ENCODE results near the gene ATG4A. TPM values are rescaled to one million over a fixed set of nuclear protein-coding genes. Genes with fewer than 3 reads are reported as not detected.

Gene ATG4A
- polyA plus RNA-seq, 3 donors = 6.6 to 16.8 (median 16.6) TPM

GRCh38 chrX:108091878-108092291 is 307 bp downstream of the ATG4A start:
- no peaks in the 10 kb centered on the region for H3K27me3 Mint-ChIP-seq (ENCODE audit: low read depth in 3 of 3)
- DNase-seq = peak in 2 of 3 donors; percentile 0 to 3
- no peak overlapping the region for H3K27ac Mint-ChIP-seq
- Histone ChIP-seq H3K36me3 (replicated peaks in 1 of 2; ENCODE audit: control insufficient read depth in 1 of 2, insufficient read depth in 2 of 2, low read length in 2 of 2) (peaks cover 5 to 13% of the 10 kb centered on the region in 2 donors), H2AFZ (ENCODE audit: insufficient read depth, low read depth, low read length, poor library complexity, severe bottlenecking) (peak overlapping the region; percentile 84), H3K4me2 (replicated peaks; ENCODE audit: extremely low read depth, low read length, poor library complexity, severe bottlenecking) (peak overlapping the region; percentile 70), H3K79me2 (ENCODE audit: insufficient read depth, low read length) (peaks cover 13% of the 10 kb centered on the region), H3K9me3 (replicated peaks in 1 of 2; ENCODE audit: control insufficient read depth in 1 of 2, insufficient read depth in 1 of 2, low read length in 2 of 2) (no peaks in the 10 kb centered on the region), H3K27ac (ENCODE audit: low read depth in 1 of 2, low read length in 2 of 2) (peak overlapping the region; percentile 25 to 82), H3K27me3 (ENCODE audit: control insufficient read depth in 2 of 2, insufficient read depth in 2 of 2, low read length in 2 of 2) (no peaks in the 10 kb centered on the region), H3K4me3 (replicated peaks in 1 of 3; ENCODE audit: low read depth in 2 of 3, low read length in 3 of 3) (peak overlapping the region; percentile 63 to 81 (median 76)), H4K20me1 (ENCODE audit: insufficient read depth, low read length) (no peaks in the 10 kb centered on the region), H3K4me1 (ENCODE audit: control insufficient read depth in 1 of 2, insufficient read depth in 2 of 2, low read length in 2 of 2) (peaks cover 10 to 17% of the 10 kb centered on the region in 2 donors), H3K9ac (ENCODE audit: insufficient read depth, low read length, poor library complexity, severe bottlenecking) (peak overlapping the region; percentile 73)
- intact Hi-C loops (cut with micrococcal nuclease) = no loop called here
- peaks cover 3 to 8% of the 10 kb centered on the region in 2 donors for H3K36me3 Mint-ChIP-seq
- H3K9me3 Mint-ChIP-seq = no peaks in the 10 kb centered on the region
- WGBS (ENCODE audit: insufficient coverage) = 3% methylated on average over 11 of the region's 15 CpGs
- TF ChIP-seq CTCF (IDR thresholded peaks at IDR 0.05) = no peak
- no peak overlapping the region for H3K4me3 Mint-ChIP-seq
- peaks cover 5% of the 10 kb centered on the region for H3K4me1 Mint-ChIP-seq

- H3K4me2 ChIP-seq (replicated peaks; ENCODE audit: extremely low read depth, low read length, poor library complexity, severe bottlenecking) = no peak overlapping the region
- H3K9me3 ChIP-seq (replicated peaks in 1 of 2; ENCODE audit: control insufficient read depth in 1 of 2, insufficient read depth in 1 of 2, low read length in 2 of 2) = no peaks in the 10 kb centered on the region
- no peaks in the 10 kb centered on the region for H3K27me3 ChIP-seq (ENCODE audit: control insufficient read depth in 2 of 2, insufficient read depth in 2 of 2, low read length in 2 of 2)
- no CpG with 5 or more reads among the region's 2 CpGs for WGBS (ENCODE audit: insufficient coverage)
- H3K27ac ChIP-seq (ENCODE audit: low read depth in 1 of 2, low read length in 2 of 2) = no peak overlapping the region
- H3K36me3 ChIP-seq (replicated peaks in 1 of 2; ENCODE audit: control insufficient read depth in 1 of 2, insufficient read depth in 2 of 2, low read length in 2 of 2) = no peaks in the 10 kb centered on the region
- H3K9ac ChIP-seq (ENCODE audit: insufficient read depth, low read length, poor library complexity, severe bottlenecking) = no peak overlapping the region
- Mint-ChIP-seq H3K36me3 (peaks cover 0 to 2% of the 10 kb centered on the region in 2 donors), H3K27me3 (ENCODE audit: low read depth in 3 of 3) (no peaks in the 10 kb centered on the region), H3K4me3 (no peak overlapping the region), H3K4me1 (peaks cover 2% of the 10 kb centered on the region), H3K27ac (no peak overlapping the region), H3K9me3 (no peaks in the 10 kb centered on the region)
- intact Hi-C loops (cut with micrococcal nuclease) = no loop called here
- H4K20me1 ChIP-seq (ENCODE audit: insufficient read depth, low read length) = no peaks in the 10 kb centered on the region
- DNase-seq = no peak
- no peaks in the 10 kb centered on the region for H3K79me2 ChIP-seq (ENCODE audit: insufficient read depth, low read length)
- peaks cover 0 to under 1% of the 10 kb centered on the region in 2 donors for H3K4me1 ChIP-seq (ENCODE audit: control insufficient read depth in 1 of 2, insufficient read depth in 2 of 2, low read length in 2 of 2)
- H2AFZ ChIP-seq (ENCODE audit: insufficient read depth, low read depth, low read length, poor library complexity, severe bottlenecking) = no peak overlapping the region
- no peak for TF ChIP-seq CTCF (IDR thresholded peaks at IDR 0.05)
- H3K4me3 ChIP-seq (replicated peaks in 1 of 3; ENCODE audit: low read depth in 2 of 3, low read length in 3 of 3) = no peak overlapping the region
Observed at GRCh38 chrX:108097380-108097779, 5.8 kb downstream of the ATG4A start.

All from CD14-positive monocyte (primary cell).